HK-2 (cell line): Measurements from ENCODE around the gene FLT4.
A peak's percentile ranks its signal among the peaks of the same experiment; 100 is the strongest.

ENCODE experiments used
- DNase-seq: peaks from one replicate; pipeline ENCODE4 v3.0.0-alpha.2; 2018; ENCODE audit not compliant: unreplicated experiment

FLT4 gene

GRCh38 chr5:180642181-180642775, 7.1 kb downstream of the FLT4 start:
- no peak for DNase-seq

- DNase-seq, result no peak
Measured at GRCh38 chr5:180641566-180641900, 7.9 kb downstream of the FLT4 start.

GRCh38 chr5:180640861-180641565, 8.4 kb downstream of the FLT4 start:
- no peak for DNase-seq

DNA sequence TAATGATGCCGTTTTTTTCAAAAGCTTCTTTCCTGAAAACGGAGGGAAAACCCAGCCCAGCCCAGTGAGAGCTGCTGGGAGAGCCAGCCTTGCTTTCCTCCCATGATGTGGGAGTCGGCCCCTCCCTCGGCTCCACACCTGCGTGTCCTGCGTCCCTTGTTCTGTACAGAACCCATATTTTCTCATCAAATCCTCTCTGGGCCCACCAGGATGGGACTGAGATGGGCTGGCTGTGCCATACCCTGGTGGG, 8.9 kb downstream of the FLT4 start:
- DNase-seq, result no peak

- DNase-seq, result no peak
Measured at GRCh38 chr5:180639741-180640610, 9.4 kb downstream of the FLT4 start.

GRCh38 chr5:180639287-180639686, 10.1 kb downstream of the FLT4 start:
- DNase-seq, result no peak

- no peak for DNase-seq
Measured at GRCh38 chr5:180637962-180638680, 11.3 kb downstream of the FLT4 start.

GRCh38 chr5:180636403-180637075, 12.9 kb downstream of the FLT4 start:
- DNase-seq, result peak; percentile 76

GRCh38 chr5:180636016-180636402, 13.4 kb downstream of the FLT4 start:
- no peak for DNase-seq

- DNase-seq, result no peak
Measured at GRCh38 chr5:180633283-180634177, 15.9 kb downstream of the FLT4 start.

GRCh38 chr5:180632768-180633167, 16.6 kb downstream of the FLT4 start:
- no peak for DNase-seq

DNA sequence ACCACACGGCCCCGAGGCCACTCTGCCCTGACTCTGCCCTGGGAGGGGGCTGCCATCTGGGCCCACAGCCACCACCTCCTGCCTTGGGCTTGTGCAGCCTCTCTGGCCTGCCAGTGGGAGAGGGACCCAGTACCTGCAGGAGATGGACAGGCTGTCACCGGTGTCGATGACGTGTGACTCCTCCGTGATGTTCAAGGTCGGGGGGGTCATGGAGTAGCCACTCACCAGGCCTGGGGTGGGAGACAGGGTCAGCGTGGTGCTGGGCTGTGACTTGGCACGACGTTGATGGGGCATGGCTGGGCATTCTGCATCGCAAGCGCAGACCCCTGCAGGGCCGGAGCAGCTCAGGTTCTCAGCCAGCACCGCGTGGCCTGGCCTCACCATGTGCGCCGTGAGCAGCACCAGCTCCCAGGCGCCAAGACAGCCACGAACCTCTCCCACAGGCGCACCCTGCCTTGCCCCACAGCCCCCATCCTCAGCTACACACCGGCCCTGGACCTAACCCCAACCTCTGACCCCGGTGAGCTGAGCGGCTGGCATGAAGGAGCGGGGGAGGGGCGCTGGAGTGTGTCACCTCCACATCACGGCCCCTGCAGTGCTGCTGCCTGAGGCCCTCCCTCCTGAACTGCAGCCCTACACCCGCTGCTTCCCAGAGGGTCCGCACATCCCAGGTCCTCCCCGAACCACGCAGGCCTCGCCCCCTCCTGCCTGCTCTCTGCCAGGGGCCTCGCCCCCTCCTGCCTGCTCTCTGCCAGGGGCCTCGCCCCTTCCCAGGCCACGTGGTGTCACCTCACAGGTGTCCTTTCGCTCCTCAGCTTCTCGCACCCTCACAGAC, 17.6 kb downstream of the FLT4 start:
- DNase-seq, result no peak

- DNase-seq, result no peak
Measured at GRCh38 chr5:180630426-180630825, 19.0 kb downstream of the FLT4 start.

GRCh38 chr5:180629831-180630382, 19.5 kb downstream of the FLT4 start:
- no peak for DNase-seq

- DNase-seq, result no peak
Measured at GRCh38 chr5:180628827-180629750, 20.3 kb downstream of the FLT4 start.

GRCh38 chr5:180628211-180628610, 21.2 kb downstream of the FLT4 start:
- no peak for DNase-seq

DNA sequence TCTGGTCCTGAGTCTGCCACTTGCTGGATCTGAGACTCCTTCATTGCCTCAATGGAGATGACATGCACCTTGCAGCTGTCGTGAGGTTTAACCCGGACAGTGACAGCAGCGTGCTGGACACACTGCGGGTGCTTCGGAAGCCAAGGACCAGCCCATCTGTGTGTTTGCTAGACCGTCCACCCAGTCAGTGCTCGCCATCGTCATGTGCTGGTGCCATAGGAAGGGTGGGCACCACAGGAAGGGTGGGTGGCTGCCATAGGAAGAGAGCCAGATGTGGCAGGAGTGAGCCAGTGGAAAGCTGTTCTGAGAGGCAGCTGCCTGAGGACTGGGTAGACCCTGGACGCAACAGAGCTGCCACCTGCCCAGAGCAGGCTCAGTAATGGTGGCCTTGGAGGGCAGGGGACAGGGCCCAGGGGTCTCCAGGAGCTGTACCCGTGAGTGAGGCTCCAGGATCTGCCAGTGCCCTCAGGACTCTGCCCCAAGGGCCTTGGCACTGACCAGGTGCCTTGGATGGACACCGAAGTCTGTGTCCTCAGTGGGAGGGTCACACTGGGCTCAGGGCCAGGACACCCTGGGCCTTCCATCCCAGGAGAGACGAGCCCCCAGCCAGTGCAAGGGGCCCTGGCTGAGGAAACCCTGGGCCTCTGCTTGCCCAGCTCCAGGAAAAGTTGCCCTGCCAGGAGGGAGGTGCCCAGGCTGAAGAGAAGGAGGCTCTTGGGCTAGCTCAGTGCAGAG, 21.8 kb downstream of the FLT4 start:
- no peak for DNase-seq
